Mesendoderm (in vitro differentiated cells): ENCODE measurements around the gene PCNX1.
A peak's percentile ranks its signal among the peaks of the same experiment; 100 is the strongest.

ENCODE experiments used
- DNase-seq: peaks from one replicate; pipeline ENCODE4 v3.0.0; 2013
- H2AK5ac ChIP-seq: 2 replicates; pipeline ENCODE4 v1.6.1; 2013; ENCODE audit warnings: low read length, inconsistent platforms
- H2BK120ac ChIP-seq: 2 replicates; pipeline ENCODE4 v1.6.1; 2013; ENCODE audit warnings: low read depth, mild to moderate bottlenecking, low read length, moderate library complexity, mixed read lengths
- H2BK15ac ChIP-seq: replicated peaks from 2 replicates; pipeline ENCODE4 v1.6.1; 2013; ENCODE audit warnings: low read depth, mild to moderate bottlenecking, moderate library complexity
- H2BK5ac ChIP-seq: 2 replicates; pipeline ENCODE4 v1.6.1; 2013; ENCODE audit warnings: low read length, inconsistent platforms
- H3K18ac ChIP-seq: 2 replicates; pipeline ENCODE4 v1.6.1; 2013; ENCODE audit warnings: mild to moderate bottlenecking, low read length, mixed read lengths
- H3K23ac ChIP-seq: one replicate; pipeline ENCODE4 v1.6.1; 2013; ENCODE audit warnings: low read length
- H3K27ac ChIP-seq: 2 replicates; pipeline ENCODE4 v1.5.1; 2013; ENCODE audit warnings: low read depth, mild to moderate bottlenecking, inconsistent platforms, low read length, moderate library complexity
- H3K27me3 ChIP-seq: 2 replicates; pipeline ENCODE4 v1.6.1; 2013; ENCODE audit warnings: low read length, control low read depth, mild to moderate bottlenecking, inconsistent platforms; ENCODE audit not compliant: insufficient read depth, poor library complexity
- H3K36me3 ChIP-seq: 2 replicates; pipeline ENCODE4 v1.6.1; 2013; ENCODE audit warnings: low read length, inconsistent platforms; ENCODE audit not compliant: control insufficient read depth, insufficient read depth
- H3K4ac ChIP-seq: one replicate; pipeline ENCODE4 v1.6.1; 2013; ENCODE audit warnings: low read depth, mild to moderate bottlenecking, low read length, moderate library complexity
- H3K4me1 ChIP-seq: 2 replicates; pipeline ENCODE4 v1.6.1; 2013; ENCODE audit warnings: low read depth, low read length, inconsistent platforms; ENCODE audit not compliant: control insufficient read depth
- H3K4me2 ChIP-seq: 2 replicates; pipeline ENCODE4 v1.6.1; 2013; ENCODE audit warnings: low read length
- H3K4me3 ChIP-seq: 2 replicates; pipeline ENCODE4 v1.5.1; 2013; ENCODE audit warnings: mild to moderate bottlenecking, low read length
- H3K56ac ChIP-seq: one replicate; pipeline ENCODE4 v1.6.1; 2013; ENCODE audit warnings: low read length
- H3K79me1 ChIP-seq: 2 replicates; pipeline ENCODE4 v1.6.1; 2013; ENCODE audit warnings: low read length, inconsistent platforms
- H3K79me2 ChIP-seq: 2 replicates; pipeline ENCODE4 v1.6.1; 2013; ENCODE audit warnings: mild to moderate bottlenecking, low read length; ENCODE audit not compliant: control insufficient read depth, insufficient read depth
- H3K9ac ChIP-seq: 2 replicates; pipeline ENCODE4 v1.6.1; 2013; ENCODE audit warnings: low read length, inconsistent platforms
- H4K5ac ChIP-seq: one replicate; pipeline ENCODE4 v1.6.1; 2013; ENCODE audit warnings: low read length
- H4K8ac ChIP-seq: one replicate; pipeline ENCODE4 v1.6.1; 2013; ENCODE audit warnings: low read depth, mild to moderate bottlenecking, control low read depth, low read length, moderate library complexity
- WGBS: extraction: QIAGEN DNeasy Blood & Tissue Kit; methylation state at CpG from one replicate; pipeline ENCODE4 v1.1.7; 2013; ENCODE audit warnings: low lambda C conversion rate, missing lambda C conversion rate; ENCODE audit not compliant: insufficient coverage; ENCODE audit errors: extremely low coverage; 5-methylcytosine and 5-hydroxymethylcytosine counted together

Gene PCNX1

GRCh38 chr14:70943838-70944237 is 36.6 kb downstream of the PCNX1 start:
- no peak overlapping the region for H3K9ac ChIP-seq
- WGBS: no CpG with 5 or more reads among the region's 1 CpG
- H3K4me3 ChIP-seq: peak overlapping the region; percentile 7
- H3K36me3 ChIP-seq: no peaks in the 10 kb centered on the region
- H3K79me1 ChIP-seq: peaks cover 17% of the 10 kb centered on the region
- H2BK5ac ChIP-seq: no peak overlapping the region
- DNase-seq: peak; percentile 44
- no peak overlapping the region for H3K4me2 ChIP-seq
- H4K8ac ChIP-seq: no peak overlapping the region
- no peak overlapping the region for H4K5ac ChIP-seq
- H3K4me1 ChIP-seq: no peaks in the 10 kb centered on the region
- H3K4ac ChIP-seq: no peak overlapping the region
- no peak overlapping the region for H3K27ac ChIP-seq
- H3K79me2 ChIP-seq: peaks cover 15% of the 10 kb centered on the region
- H2BK15ac ChIP-seq: no peak overlapping the region
- no peak overlapping the region for H2BK120ac ChIP-seq
- H2AK5ac ChIP-seq: no peak overlapping the region
- H3K23ac ChIP-seq: no peak overlapping the region
- H3K27me3 ChIP-seq: no peaks in the 10 kb centered on the region
- H3K56ac ChIP-seq: no peak overlapping the region
- H3K18ac ChIP-seq: no peak overlapping the region

GRCh38 chr14:70947739-70948138 is 40.5 kb downstream of the PCNX1 start:
- Histone ChIP-seq H4K8ac (no peak overlapping the region), H3K56ac (no peak overlapping the region), H2BK5ac (no peak overlapping the region), H3K36me3 (no peaks in the 10 kb centered on the region), H3K27ac (no peak overlapping the region), H3K79me1 (peaks cover 12% of the 10 kb centered on the region), H3K4me1 (no peaks in the 10 kb centered on the region), H4K5ac (no peak overlapping the region), H3K79me2 (peaks cover 7% of the 10 kb centered on the region), H2AK5ac (no peak overlapping the region), H3K9ac (no peak overlapping the region), H2BK120ac (no peak overlapping the region), H3K27me3 (no peaks in the 10 kb centered on the region), H3K4me3 (no peak overlapping the region), H2BK15ac (no peak overlapping the region), H3K4ac (no peak overlapping the region), H3K4me2 (no peak overlapping the region), H3K23ac (no peak overlapping the region), H3K18ac (no peak overlapping the region)
- DNase-seq: peak; percentile 47
- WGBS: no CpG with 5 or more reads among the region's 8 CpGs

- H3K79me2 ChIP-seq: no peaks in the 10 kb centered on the region
- H4K5ac ChIP-seq: no peak overlapping the region
- H3K4ac ChIP-seq: no peak overlapping the region
- peaks cover 2% of the 10 kb centered on the region for H3K79me1 ChIP-seq
- H3K27ac ChIP-seq: no peak overlapping the region
- no CpG with 5 or more reads among the region's 3 CpGs for WGBS
- H2BK15ac ChIP-seq: no peak overlapping the region
- no peaks in the 10 kb centered on the region for H3K4me1 ChIP-seq
- H4K8ac ChIP-seq: no peak overlapping the region
- no peak for DNase-seq
- no peak overlapping the region for H2BK5ac ChIP-seq
- H2BK120ac ChIP-seq: no peak overlapping the region
- no peaks in the 10 kb centered on the region for H3K36me3 ChIP-seq
- H3K4me3 ChIP-seq: no peak overlapping the region
- H3K4me2 ChIP-seq: no peak overlapping the region
- no peak overlapping the region for H3K9ac ChIP-seq
- no peak overlapping the region for H3K18ac ChIP-seq
- H3K56ac ChIP-seq: no peak overlapping the region
- H3K27me3 ChIP-seq: no peaks in the 10 kb centered on the region
- no peak overlapping the region for H2AK5ac ChIP-seq
- no peak overlapping the region for H3K23ac ChIP-seq
Measured at GRCh38 chr14:70952485-70952884, 45.2 kb downstream of the PCNX1 start.

- Histone ChIP-seq H3K4me3 (no peak overlapping the region), H3K27me3 (no peaks in the 10 kb centered on the region), H3K27ac (no peak overlapping the region), H3K56ac (no peak overlapping the region), H3K36me3 (no peaks in the 10 kb centered on the region), H3K4me2 (no peak overlapping the region), H2BK15ac (no peak overlapping the region), H2BK5ac (no peak overlapping the region), H3K23ac (no peak overlapping the region), H2AK5ac (no peak overlapping the region), H3K79me1 (peaks cover 5% of the 10 kb centered on the region), H2BK120ac (no peak overlapping the region), H4K8ac (no peak overlapping the region), H3K4ac (no peak overlapping the region), H3K4me1 (no peaks in the 10 kb centered on the region), H3K18ac (no peak overlapping the region), H4K5ac (no peak overlapping the region), H3K79me2 (no peaks in the 10 kb centered on the region), H3K9ac (no peak overlapping the region)
- DNase-seq: no peak
- no CpG with 5 or more reads among the region's 1 CpG for WGBS
Measured at GRCh38 chr14:70954068-70954467, 46.8 kb downstream of the PCNX1 start.

GRCh38 chr14:70955543-70956480 is 48.6 kb downstream of the PCNX1 start:
- H3K18ac ChIP-seq: no peak overlapping the region
- no peaks in the 10 kb centered on the region for H3K27me3 ChIP-seq
- H3K4ac ChIP-seq: no peak overlapping the region
- H2BK5ac ChIP-seq: no peak overlapping the region
- H3K36me3 ChIP-seq: no peaks in the 10 kb centered on the region
- H4K8ac ChIP-seq: no peak overlapping the region
- H4K5ac ChIP-seq: no peak overlapping the region
- H3K79me1 ChIP-seq: peaks cover 5% of the 10 kb centered on the region
- no peak overlapping the region for H3K4me2 ChIP-seq
- no peaks in the 10 kb centered on the region for H3K79me2 ChIP-seq
- no peak overlapping the region for H2BK15ac ChIP-seq
- no peak overlapping the region for H2AK5ac ChIP-seq
- no peak overlapping the region for H3K27ac ChIP-seq
- H3K4me1 ChIP-seq: no peaks in the 10 kb centered on the region
- H3K56ac ChIP-seq: no peak overlapping the region
- no peak overlapping the region for H3K9ac ChIP-seq
- peak; percentile 51 for DNase-seq
- H3K4me3 ChIP-seq: no peak overlapping the region
- H2BK120ac ChIP-seq: no peak overlapping the region
- no CpG with 5 or more reads among the region's 5 CpGs for WGBS
- no peak overlapping the region for H3K23ac ChIP-seq
